PC-3 (cell line): ENCODE results near the gene DDX54.

Source experiments
- EZH2 ChIP-seq: fragments of 300-600 bp; sonication (generic); IDR thresholded peaks from one replicate; pipeline ENCODE4 v1.6.1; 2017; ENCODE audit warnings: antibody characterized with exemption, mild to moderate bottlenecking, low read length; ENCODE audit not compliant: unreplicated experiment
- EZH2phosphoT487 ChIP-seq: fragments of 300-600 bp; sonication (generic); IDR thresholded peaks from 2 replicates; pipeline ENCODE4 v1.6.1; 2018; ENCODE audit warnings: mild to moderate bottlenecking, antibody characterized with exemption, low read length, borderline replicate concordance
- TF ChIP-seq, protein P1 (sequence below): fragments of 300-600 bp; sonication (generic); conservative IDR thresholded peaks from 2 replicates; pipeline ENCODE4 v1.5.1; 2017; ENCODE audit warnings: antibody characterized with exemption, low read depth, mild to moderate bottlenecking, low read length

DNA sequence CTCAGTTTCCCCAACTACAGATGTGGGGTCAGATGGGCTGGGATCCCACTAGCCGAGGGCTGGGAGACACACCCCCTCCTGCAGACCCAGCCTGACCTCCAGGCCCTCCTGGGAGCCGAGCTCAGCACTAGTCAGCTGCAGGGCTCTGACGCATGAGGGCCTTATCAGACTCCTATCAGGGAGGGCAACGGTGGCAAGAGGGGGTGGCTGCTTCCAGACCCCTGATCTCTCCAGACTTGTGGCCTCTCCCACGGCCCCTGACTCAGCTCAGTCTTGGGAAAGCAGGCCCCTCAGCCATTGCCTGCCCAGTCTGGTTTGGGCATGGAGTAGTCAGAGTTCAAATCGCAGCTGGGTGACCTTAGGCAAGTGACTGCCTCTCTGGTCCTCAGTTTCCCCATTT lies 52.2 kb downstream of the DDX54 start:
- TF ChIP-seq, protein P1, sequence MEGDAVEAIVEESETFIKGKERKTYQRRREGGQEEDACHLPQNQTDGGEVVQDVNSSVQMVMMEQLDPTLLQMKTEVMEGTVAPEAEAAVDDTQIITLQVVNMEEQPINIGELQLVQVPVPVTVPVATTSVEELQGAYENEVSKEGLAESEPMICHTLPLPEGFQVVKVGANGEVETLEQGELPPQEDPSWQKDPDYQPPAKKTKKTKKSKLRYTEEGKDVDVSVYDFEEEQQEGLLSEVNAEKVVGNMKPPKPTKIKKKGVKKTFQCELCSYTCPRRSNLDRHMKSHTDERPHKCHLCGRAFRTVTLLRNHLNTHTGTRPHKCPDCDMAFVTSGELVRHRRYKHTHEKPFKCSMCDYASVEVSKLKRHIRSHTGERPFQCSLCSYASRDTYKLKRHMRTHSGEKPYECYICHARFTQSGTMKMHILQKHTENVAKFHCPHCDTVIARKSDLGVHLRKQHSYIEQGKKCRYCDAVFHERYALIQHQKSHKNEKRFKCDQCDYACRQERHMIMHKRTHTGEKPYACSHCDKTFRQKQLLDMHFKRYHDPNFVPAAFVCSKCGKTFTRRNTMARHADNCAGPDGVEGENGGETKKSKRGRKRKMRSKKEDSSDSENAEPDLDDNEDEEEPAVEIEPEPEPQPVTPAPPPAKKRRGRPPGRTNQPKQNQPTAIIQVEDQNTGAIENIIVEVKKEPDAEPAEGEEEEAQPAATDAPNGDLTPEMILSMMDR: no peak
- TF ChIP-seq EZH2phosphoT487: no peak
- no peak for TF ChIP-seq EZH2
